GM10266 (cell line): ENCODE results near the gene C16orf86.

ENCODE experiments used
- DNase-seq: peaks from one replicate; pipeline ENCODE4 v3.0.0; 2012; ENCODE audit errors: extremely low spot score
- TF ChIP-seq, protein P1 (sequence below): IDR thresholded peaks from 2 replicates; pipeline ENCODE4 v1.5.1; 2012; ENCODE audit warnings: mild to moderate bottlenecking, low read depth; ENCODE audit not compliant: control insufficient read depth, insufficient read depth; ENCODE audit errors: missing control alignments

The C16orf86 gene

DNA sequence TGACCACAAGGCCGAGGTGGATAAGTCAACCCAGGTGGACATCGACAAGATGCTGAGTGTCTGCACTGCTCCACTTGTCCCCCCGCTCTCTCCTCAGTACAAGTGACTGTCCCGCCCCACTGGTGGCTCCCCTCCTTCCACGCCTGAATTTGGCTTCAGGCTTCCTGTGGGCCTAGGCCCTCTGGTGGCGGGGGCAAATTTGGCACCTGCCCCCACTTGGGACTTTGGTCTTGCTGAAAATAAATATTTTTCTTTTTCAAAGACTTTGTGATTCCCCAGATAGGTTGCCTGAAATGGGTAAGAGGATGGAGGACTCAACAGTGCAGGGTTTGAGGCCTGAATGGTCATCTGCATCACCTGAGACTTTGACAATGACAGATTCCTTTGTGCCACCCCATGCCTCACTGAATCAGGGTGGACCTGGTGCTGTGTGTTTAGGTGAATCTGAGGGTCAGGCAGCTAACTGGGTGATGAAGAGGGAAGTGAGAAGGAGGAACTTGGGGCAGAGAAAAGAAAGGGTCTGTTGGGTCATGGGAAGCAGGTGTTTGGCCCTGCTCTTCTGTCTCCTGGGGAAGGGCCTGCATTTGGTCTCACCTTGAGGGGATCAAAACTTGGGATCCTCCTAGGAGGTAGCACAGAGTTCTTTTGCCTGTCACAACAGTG is 2.0 kb downstream of the C16orf86 start:
- peak; percentile 28 for DNase-seq
- TF ChIP-seq, protein P1, sequence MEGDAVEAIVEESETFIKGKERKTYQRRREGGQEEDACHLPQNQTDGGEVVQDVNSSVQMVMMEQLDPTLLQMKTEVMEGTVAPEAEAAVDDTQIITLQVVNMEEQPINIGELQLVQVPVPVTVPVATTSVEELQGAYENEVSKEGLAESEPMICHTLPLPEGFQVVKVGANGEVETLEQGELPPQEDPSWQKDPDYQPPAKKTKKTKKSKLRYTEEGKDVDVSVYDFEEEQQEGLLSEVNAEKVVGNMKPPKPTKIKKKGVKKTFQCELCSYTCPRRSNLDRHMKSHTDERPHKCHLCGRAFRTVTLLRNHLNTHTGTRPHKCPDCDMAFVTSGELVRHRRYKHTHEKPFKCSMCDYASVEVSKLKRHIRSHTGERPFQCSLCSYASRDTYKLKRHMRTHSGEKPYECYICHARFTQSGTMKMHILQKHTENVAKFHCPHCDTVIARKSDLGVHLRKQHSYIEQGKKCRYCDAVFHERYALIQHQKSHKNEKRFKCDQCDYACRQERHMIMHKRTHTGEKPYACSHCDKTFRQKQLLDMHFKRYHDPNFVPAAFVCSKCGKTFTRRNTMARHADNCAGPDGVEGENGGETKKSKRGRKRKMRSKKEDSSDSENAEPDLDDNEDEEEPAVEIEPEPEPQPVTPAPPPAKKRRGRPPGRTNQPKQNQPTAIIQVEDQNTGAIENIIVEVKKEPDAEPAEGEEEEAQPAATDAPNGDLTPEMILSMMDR, result peak; percentile 36

DNA sequence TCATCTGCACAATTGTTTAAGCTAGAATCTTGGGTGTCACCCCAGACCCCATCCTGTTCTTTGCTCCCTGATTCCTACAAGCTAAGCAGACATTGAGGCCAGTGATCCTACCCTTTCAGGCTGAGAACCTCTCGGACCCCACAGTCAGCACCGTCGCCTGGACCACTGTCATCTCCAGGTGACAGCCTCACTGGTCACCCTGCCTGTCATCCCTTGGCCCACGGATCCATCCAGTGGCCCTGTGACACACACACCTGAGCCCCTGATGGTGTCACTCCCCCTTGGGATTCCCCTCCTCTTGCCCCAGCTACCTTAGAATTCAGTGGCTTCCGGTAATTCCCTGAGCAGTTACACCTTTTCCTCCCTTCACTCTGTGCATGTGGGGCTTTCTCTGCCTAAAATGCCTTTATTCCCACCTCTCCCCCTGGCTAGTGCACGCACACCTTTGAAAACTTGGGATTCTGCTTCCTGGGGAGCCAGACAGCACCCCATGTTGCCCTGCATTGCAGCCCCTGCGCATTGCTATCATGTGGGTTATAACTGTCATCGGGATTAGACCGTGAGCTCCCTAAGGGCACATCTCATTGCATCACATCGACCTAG is 3.0 kb downstream of the C16orf86 start:
- DNase-seq, result no peak
- TF ChIP-seq, protein P1, result no peak

DNA sequence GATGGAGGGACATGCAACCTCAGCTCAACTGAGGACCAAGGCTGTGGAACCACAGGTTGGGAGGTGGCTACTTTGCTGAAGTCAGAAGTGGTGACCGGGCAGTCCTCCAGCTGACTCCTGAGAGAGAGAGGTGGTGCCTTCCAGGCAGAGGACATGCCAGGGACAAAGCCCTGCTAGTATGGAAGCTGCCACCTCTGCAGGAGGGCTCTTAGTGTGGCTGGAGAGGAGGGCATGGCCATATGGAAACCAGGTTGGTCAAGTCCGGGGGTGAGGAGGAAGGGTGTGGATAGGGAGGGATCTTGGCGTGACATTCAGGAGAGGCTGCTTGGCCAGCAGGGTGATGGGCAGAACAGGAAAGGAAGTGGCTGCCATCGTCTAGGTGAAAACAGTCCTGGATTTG is 5.7 kb downstream of the C16orf86 start:
- no peak for DNase-seq
- TF ChIP-seq, protein P1, result no peak

DNA sequence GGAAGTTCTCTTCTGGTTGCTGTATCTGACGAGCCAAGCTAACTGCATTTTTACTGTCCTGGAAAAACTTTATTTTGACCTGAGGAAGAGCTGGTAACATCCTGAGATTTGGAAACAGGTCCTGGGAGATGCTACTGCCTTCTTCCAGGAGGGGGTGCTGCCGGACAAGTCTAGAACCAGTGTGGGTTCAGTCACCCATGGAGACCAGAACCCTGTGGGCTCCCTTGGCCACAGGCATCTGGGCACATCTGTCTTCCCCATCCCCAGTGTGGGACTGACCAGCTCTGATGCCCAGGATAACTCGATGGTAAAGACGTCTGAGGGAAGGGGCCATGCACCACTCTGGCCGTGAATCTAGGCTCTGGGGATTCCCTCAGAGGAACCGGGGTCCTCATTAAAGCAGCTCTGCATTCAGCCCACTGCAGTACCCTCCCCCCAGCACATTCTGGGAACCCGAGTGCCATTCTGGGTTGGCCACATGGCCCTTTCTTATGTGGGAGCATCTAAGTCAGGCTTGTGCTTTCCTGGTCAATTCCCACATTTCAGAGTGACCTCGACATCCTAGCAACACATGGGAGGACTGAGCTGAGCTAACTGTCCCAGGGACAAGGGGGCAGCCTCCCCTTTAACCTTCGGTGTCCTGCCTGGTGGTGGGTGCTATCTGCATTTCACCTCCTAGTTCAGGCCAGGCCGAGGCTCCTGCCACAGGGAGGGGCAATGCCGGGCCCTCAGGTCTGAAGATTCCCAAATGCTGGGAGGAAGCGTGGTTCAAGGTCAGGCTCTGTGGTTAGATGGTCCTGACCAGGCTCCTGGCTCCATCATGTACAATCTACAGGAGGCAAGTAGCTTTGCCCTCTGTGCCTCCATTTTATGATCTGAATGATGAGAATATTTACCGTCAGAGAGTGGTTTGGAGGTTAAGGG is 6.4 kb downstream of the C16orf86 start:
- TF ChIP-seq, protein P1, result peak; percentile 83
- peak; percentile 77 for DNase-seq

DNA sequence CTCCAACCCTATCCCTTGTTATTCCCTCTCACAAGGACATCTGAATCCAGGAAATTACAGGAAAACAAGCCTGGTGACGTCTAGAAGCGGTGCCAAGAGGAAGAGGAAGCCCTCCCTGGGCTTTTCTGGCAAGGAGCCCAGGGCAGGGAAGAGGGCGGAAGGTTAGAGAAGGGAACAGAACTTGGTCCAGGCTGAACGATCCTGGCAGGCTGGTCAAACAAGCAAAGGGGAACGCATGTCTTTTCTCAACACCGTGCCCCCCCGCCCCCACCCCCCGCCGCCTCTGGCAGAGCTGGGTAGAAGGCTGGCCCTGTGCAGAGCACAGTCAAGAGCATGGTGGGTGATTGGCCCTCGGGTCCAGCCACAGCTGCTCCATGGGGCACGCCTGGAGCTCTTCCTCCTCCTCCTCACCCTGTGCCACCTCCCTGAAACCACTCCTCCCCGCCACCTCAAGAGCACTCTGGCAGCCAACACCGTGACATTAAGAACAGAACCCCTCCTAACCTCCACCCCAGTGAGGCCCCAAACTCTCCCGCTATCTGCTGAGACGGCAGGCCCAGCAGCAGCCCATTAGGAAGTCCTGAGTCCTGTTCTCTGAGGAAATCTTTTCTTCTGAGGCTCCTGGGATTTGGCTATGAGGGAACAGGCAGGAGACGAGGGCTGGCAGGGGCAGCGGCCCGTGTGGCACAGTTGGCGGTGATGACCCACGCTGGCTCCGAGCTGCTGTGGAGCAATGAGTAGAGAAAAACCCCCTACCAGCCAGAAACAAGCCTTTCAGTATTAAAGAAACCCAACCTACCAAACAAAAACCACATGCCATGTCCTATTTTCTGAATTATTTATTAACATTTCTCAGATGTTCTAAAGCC is 7.3 kb downstream of the C16orf86 start:
- no peak for DNase-seq
- TF ChIP-seq, protein P1, result no peak

DNA sequence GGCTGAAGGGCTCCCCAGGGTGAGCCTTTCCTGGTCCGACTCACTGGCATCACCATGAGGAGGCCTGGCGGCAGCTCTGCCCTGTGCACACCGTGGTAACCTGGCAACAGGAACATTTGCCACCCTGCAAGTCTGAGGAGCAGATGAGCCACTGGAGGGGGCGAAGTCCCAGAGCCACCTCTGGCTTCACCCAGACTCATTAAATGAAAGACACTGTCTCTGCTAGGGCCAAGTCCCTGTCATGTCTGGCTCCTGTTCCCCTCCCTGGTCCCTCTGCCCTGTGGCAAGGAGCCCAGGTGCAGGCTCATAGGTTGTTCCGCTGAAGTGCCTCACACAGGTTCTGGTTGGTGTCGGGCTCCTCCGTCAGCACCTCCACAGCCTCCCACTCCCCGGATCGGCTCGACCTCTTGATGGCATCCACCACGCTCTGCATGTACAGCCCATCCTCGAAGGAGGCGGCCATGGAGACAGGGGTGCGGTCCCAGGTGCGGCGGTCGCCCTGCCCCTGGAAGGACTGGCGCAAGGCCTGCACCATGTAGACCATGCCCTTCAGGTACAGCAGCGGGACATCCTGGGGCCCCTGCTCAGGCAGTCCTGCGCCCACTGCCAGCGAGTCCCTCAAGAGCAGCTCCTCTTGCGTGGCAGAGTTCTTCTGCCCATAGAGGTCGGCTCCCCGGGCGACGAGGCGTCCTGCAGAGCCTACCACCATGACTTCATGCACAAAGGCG is 8.4 kb downstream of the C16orf86 start:
- DNase-seq, result no peak
- TF ChIP-seq, protein P1, result no peak
